Bronchial epithelial cell (primary cell): ENCODE results near the gene GRIP2. TPM values are rescaled to one million over a fixed set of nuclear protein-coding genes. Genes with fewer than 3 reads are reported as not detected.
A peak's percentile ranks its signal among the peaks of the same experiment; 100 is the strongest.

Experiments used
- DNase-seq: peaks from one replicate; pipeline ENCODE4 v3.0.0-alpha.2; 2010; ENCODE audit warnings: low read depth
- FAIRE-seq: peaks from 2 replicates; lab custom pipeline; 2011; peaks lifted over from hg19 to GRCh38; lab: Jason Lieb, UNC
- H3K27me3 ChIP-seq: 2 replicates; pipeline ENCODE4 v1.5.1; 2011; ENCODE audit warnings: low read length; ENCODE audit not compliant: control insufficient read depth, insufficient read depth
- H3K36me3 ChIP-seq: 2 replicates; pipeline ENCODE4 v1.5.1; 2011; ENCODE audit warnings: low read length; ENCODE audit not compliant: control insufficient read depth, insufficient read depth
- H3K4me3 ChIP-seq: 2 replicates; pipeline ENCODE4 v1.5.1; 2011; ENCODE audit warnings: mild to moderate bottlenecking, low read depth, low read length, control low read depth
- CTCF ChIP-seq: IDR thresholded peaks from 2 replicates; pipeline ENCODE4 v1.5.1; 2011; ENCODE audit warnings: mild to moderate bottlenecking, moderate library complexity, low read length, control low read depth, inconsistent platforms; ENCODE audit not compliant: insufficient read depth, severe bottlenecking
- total RNA-seq: library from RNA; depleted of rRNA; stranded (reverse); fragments of >200 nt; gene quantifications from 2 replicates; pipeline ENCODE4 v1.2.1, GENCODE V29; 2014

The GRIP2 gene
- total RNA-seq, 1 donor from 2014 or later: under 0.01 TPM

DNA sequence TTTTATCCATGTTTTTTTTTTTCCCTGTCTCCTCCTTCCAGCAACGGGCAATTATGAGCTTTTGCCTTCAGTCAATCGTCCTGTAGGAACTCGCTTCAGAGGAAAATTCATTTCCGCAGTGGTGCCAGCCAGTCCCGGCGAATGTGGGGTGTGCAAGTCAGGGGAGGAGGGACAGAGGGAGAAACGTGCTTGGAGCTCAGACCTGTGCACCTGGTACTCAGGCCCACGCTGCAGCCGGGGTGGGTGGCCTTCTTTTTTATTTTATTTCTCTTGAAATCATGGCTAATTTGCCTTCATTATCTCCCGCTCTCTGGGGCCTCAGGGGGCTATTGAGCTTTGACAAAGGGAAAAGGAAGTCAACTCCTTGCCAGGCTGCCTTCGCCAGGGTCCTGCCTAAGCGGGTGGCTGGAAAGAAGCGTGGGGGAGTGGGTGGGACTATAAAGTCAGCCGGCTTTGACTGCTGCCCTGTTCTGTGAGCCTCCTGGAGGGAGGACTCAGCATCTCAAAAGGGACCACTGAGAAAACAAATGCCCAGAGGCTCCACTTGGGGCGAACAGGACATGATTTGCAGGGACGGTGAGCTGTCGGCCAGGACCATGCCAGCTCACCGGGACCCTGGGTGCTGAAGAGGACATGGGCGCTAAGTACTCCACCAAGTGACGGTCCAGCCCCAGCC lies 5.5 kb downstream of the GRIP2 start:
- no peak for TF ChIP-seq CTCF
- Histone ChIP-seq H3K4me3 (no peak overlapping the region), H3K36me3 (no peaks in the 10 kb centered on the region), H3K27me3 (no peaks in the 10 kb centered on the region)
- FAIRE-seq: no peak
- no peak for DNase-seq

DNA sequence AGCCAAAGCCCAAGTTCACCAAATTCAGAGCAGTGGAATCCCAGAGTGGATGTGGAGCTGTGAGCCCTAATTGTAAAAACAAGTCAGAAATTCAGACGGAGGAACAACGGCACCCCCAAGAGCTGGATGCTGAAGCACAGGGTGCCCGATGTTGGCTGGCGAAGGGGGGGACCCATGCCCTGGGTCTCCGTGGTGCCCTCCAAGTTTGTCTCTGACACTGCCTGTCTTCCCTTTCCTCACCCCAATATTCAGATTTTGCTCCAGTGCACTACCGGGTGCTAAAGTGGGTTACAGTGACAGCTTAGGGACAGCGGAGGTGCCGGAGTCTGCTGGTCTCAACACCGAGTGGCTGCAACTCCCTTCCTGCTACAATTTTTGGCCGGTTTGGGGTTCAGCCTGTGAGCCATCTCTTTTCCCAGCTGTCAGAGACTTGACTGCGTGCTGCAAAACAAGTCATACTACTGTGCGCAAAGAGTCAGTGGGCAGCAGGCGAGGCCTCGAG lies 6.6 kb downstream of the GRIP2 start:
- no peak for TF ChIP-seq CTCF
- Histone ChIP-seq H3K27me3 (no peaks in the 10 kb centered on the region), H3K4me3 (no peak overlapping the region), H3K36me3 (no peaks in the 10 kb centered on the region)
- FAIRE-seq: no peak
- no peak for DNase-seq

DNA sequence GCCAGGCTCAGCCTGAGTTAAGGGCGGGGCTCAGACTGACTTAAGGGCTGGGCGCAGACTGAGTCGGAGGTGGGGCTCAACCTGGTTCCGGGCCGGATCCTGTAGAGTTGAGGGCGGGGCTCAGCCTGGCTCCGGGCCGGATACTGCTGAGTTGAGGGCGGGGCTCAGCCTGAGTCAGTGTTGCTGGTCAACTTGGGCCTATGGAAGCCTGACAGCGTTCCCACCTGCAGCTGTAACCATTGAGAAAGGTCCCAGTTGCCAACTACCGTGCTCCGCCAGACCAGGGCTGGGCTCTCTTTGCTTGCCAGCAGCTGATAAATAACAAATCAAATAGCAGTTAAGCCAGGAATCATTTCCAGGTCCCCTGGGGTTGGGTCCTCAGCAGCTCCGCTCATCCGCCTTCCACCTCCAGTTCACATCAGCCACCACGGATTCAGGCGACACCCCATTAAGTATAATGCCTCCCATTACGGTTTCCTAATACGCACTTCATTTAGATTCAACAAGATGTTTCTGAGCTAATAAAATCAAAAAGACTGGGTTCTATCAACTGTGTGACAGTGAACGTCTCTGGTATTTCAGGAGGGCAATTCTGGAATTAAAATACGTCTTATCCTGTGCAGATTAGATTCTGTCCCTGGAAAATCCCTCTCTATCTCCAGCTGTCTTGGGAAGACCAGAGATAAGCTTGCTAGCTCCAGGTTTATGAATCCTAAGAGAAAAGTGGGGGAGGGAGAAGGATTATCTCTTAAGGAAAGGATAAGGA lies 7.3 kb downstream of the GRIP2 start:
- Histone ChIP-seq H3K36me3 (no peaks in the 10 kb centered on the region), H3K27me3 (no peaks in the 10 kb centered on the region), H3K4me3 (no peak overlapping the region)
- TF ChIP-seq CTCF: no peak
- FAIRE-seq (no peak), DNase-seq (peak; percentile 54)

GRCh38 chr3:14531856-14532395 lies 8.2 kb downstream of the GRIP2 start:
- H3K36me3 ChIP-seq: no peaks in the 10 kb centered on the region
- no peaks in the 10 kb centered on the region for H3K27me3 ChIP-seq
- FAIRE-seq (no peak), DNase-seq (no peak)
- no peak overlapping the region for H3K4me3 ChIP-seq
- no peak for TF ChIP-seq CTCF

GRCh38 chr3:14528081-14528480 lies 12.1 kb downstream of the GRIP2 start:
- no peaks in the 10 kb centered on the region for H3K36me3 ChIP-seq
- FAIRE-seq (no peak), DNase-seq (no peak)
- no peaks in the 10 kb centered on the region for H3K27me3 ChIP-seq
- TF ChIP-seq CTCF: no peak
- no peak overlapping the region for H3K4me3 ChIP-seq
